GM19240 (cell line): Measurements from ENCODE around the gene ATAD3C.
"Not testable (repeated sequence)": the region's sequence is repeated elsewhere in the genome, so short reads cannot be mapped to it uniquely, and the experiment has no call there.

Experiments
- DNase-seq: peaks from one replicate; pipeline ENCODE4 v3.0.0; 2011; ENCODE audit warnings: low spot score; ENCODE audit not compliant: insufficient read length

The ATAD3C gene

DNA sequence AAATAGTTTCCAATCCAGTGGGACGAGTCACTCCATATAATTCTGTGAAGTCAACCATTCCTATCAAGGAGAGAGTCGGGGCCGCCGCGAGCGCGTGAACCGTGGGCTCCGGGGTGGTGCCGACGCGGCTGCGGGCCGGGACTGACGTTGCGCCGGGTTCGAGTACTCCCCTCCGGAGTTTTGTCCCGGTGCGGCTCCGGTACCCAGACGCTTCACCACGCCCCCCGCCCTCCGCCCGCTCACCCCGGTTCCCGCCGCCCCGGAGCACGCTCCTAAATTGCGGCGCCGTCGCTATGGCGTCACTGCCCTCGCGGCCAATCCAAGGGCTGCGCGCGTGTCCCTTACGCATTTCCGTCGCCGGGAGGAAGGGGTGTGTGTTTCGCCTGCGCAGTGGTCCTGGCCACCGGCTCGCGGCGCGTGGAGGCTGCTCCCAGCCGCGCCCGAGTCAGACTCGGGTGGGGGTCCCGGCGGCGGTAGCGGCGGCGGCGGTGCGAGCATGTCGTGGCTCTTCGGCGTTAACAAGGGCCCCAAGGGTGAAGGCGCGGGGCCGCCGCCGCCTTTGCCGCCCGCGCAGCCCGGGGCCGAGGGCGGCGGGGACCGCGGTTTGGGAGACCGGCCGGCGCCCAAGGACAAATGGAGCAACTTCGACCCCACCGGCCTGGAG is 22.0 kb downstream of the ATAD3C start, which contains the start of gene ATAD3B:
Gene ATAD3B, plus strand, starts transcription at position 377 of the 664 bp plus-strand sequence. Its CDS starts 120 bp downstream, at position 497.
- DNase-seq = peak; percentile 98

DNA sequence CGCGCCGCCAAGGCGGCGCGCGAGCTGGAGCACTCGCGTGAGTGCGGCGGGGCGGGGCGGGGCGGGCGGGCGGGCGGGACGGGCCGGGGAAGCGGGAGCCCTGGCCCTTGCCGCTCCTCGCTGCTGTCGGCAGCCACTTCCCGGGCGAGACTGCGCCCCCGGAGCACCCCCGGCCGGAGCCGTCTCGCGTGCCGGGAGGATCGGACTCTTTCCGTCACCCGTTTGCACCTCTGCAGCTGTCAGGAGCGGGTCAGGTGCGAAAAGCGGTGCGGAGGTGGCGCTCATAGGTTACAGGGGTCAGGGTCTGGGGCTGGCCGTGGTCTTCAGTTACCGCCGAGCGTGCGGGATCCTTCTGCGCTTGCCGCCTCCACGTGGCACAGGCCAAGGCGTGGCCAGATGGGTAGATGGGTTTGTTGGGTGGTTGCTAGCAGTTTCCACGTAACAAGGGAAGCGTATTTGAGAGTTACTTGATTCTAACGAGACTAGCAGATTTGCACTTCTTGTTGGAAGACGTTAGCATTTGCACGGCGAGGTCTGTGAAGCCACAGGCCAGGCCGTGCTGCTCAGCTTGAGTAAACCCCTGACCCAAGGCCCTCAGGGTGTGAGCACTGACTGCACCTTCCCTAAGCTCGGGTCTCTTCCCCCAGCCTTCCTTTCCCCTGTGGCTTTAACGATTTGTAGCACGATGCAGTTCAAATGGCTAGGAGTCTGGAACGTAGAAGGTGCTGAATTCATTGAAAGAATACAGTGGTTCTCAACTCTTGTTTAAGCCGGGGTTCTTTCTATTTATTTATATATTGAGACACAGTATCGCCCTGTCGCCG is 22.8 kb downstream of the ATAD3C start:
- DNase-seq = not testable (repeated sequence)

DNA sequence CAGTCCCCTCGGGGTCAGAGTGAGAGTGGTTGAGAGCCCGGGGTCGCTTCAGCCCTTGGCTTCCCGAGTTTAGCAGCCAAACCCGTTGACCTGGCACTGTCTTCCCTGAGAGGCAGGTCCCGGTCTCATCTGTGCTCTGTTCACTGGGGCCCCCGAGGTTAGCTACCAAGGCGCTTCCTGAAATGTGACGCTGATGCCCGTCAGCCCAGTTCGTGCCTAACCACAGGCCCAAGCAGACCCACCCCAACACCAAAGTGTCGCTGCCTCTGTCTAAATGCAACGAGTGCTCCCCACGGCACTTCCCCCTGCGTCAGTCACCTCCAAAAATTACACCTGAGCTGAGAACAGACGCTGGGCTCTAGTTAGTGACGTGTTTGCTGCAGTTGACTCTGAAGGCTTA is 26.5 kb downstream of the ATAD3C start:
- not testable (repeated sequence) for DNase-seq

DNA sequence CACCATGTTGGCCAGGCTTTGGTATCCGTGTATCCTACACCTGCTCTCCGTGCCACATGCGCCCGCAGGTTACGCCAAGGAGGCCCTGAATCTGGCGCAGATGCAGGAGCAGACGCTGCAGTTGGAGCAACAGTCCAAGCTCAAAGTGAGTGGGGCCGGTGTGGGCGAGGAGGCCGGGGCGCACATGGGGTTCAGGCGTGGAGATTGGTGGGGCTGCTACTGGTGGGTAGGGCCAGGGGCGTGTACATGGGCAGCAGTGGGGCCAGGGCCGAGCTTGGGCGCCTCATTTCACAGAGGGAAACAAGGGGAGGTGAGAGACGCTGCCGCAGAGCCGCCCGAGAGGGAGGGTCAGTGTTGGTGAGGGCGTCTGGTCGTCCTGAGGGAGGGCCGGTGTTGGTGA is 27.7 kb downstream of the ATAD3C start:
- no peak for DNase-seq

DNA sequence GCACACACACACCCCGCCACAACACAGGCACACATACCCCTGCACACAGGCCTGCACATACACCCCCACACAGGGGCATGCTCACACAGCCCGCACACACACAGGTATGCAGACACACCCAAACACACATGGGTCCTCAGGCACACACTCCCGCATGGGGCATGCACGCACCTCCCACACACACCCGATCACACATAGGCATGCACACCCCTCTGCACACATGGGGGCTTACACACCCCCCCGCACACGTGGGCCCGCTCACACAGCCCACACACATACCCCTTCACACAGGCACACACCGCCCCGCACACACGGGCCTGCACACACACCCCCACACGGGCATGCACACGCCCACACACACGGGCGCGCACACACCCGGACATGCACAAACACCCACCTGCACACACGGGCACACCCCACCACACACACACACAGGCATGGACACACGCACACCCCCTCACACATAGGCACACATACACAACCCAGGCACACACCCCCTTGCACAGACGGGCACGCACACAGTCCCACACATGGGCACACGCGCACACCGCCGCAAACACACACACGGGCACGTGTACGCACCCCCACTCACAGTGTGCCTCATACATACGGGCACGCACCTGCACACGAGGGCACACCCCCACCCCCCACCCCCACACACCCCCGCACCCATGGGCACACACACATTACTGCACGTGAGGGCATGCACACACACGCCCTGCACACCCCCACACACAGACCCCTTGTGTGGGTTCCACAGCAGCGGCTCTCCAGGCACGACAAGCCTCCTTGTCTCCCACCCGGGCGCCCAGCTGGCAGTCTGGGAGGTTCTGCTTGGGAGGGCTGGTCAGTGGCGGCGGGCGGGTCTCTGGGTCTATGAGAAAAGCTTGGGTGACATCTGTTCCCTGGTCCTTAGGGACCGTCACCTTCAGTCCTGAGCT is 30.3 kb downstream of the ATAD3C start:
- DNase-seq = no peak

DNA sequence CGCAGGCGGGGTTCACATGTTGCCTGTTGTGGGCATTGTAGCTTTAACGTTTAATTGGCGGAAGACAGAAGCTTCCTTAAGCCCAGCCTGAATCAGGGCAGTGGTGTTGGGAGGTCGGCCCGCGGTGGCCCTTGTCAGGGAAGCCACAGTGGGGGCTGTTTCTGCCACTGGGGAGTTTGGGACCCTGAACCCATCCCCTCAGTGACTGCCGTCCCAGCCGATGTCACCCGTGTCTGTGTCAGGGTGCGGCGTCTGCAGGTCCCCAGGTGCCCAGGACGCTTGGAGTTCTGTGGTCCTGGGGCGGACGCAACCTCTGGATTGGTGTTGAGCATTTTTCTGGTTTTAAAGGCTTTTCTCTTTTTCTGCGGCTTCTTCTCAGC is 31.0 kb downstream of the ATAD3C start:
- not testable (repeated sequence) for DNase-seq

DNA sequence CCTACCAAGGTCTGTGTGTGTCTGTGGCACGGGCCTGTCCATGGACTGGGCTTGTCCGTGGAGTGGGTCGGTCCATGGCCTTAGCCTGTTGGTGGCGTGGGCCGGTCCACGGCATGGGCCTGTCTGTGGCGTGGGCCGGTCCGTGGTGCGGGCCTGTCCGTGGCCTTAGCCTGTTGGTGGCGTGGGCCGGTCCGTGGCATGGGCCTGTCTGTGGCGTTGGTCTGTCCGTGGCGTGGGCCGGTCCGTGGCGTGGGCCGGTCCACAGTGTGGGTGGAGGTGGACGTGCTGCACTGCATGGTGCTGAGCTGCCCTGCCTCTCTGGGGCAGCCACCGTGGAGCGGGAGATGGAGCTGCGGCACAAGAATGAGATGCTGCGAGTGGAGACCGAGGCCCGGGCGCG is 32.3 kb downstream of the ATAD3C start:
- DNase-seq = not testable (repeated sequence)

DNA sequence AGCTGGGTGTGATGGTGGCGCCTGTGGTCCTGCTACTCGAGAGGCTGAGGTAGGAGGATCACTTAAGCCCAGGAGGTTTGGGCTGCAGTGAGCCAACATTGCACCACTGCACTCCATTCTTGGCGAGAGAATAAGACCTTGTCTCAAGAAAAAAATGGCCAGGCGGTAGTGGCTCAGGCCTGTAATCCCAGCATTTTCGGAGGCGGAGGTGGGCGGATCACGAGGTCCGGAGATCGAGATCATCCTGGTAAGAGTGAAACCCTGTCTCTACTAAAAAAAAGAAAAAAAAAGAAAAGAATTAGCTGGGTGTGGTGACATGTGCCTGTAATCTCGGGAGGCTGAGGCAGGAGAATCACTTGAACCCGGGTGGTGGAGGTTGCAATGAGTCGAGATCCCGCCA is 33.4 kb downstream of the ATAD3C start:
- no peak for DNase-seq

DNA sequence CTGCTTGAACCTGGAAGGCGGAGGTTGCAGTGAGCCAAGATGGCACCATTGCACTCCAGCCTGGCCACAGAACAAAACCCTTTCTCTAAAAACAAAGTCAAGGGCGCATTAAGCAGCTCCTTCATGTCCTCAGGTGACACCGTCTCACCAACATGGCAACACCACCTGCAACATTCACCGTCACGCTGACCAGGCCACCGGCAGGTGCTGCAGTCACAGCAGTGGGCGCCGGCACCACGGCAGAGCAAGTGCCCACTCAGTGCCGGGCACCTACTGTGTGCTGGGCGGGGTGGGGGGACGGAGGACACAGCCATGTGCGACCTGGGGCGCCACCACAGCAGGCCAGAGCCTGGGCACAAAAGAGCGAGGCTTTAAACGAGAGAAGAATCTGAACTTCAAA is 34.2 kb downstream of the ATAD3C start:
- no peak for DNase-seq

DNA sequence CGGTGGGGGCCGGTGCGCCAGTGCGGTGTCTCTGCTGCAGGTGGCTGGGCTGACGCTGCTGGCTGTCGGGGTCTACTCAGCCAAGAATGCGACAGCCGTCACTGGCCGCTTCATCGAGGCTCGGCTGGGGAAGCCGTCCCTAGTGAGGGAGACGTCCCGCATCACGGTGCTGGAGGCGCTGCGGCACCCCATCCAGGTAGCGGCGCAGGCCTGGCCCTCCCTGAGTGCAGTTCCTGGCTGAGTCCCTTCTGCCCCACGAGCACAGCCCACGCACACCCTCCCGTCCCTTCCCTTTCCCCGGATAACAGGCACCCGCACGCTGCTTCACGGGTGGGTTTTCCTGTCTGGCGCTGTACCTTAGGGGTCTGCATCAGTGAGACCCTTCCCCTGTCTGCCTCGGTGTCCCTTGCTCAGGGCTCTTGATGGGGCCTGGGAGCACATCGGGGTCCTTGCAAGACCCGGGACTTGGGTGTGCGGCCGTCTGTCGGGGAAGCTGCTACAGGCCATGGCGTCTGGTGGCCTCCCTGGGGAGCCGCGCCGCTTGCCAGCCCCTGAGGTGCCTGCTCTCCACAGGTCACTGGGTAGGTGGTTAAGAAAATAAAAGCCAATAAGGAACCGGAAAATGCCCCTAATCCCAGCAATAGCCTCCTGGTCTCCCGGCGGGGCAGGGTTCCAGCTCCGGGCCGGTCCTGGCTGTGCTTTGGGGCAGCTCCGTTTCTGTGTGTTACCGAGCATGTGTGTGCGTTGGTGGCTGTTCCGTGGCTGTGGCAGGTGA is 35.7 kb downstream of the ATAD3C start:
- DNase-seq = not testable (repeated sequence)

DNA sequence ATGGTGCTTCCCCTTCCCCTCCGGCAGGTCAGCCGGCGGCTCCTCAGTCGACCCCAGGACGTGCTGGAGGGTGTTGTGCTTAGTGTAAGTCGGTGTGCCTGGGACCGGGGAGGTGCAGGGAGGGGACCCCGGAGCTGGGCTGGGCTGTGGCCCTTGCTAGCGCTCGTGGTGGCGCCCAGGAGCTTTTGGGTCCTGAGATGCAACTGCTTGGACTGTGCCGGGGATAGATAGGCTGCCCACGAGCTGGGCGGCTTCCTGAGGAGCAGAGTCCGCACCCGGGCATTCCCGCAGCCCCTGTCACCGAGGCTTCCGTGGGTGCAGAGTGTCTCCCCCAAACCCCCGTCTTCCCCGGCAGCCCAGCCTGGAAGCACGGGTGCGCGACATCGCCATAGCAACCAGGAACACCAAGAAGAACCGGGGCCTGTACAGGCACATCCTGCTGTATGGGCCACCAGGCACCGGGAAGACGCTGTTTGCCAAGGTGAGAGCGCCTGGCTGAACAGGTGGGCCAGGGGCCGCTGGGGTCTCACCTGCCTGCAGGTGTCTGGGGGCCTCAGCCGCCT is 36.3 kb downstream of the ATAD3C start:
- DNase-seq = not testable (repeated sequence)

DNA sequence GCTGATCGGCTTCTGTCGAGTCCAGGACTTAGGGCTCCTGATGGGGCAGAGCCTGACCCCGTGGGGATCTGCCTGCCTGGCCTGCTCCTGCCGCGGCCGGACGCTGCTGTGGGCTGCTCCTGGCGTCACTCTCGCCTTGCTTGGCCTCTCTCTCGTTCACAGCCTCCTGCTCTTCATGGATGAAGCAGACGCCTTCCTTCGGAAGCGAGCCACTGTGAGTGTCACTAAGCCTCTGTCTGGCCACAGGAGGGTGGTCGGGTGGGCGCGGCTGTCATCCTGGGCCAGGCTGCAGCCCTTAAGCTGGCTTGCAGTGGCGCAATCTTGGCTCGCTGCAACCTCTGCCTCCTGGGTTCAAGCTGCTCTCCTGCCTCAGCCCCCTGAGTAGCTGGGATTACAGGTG is 38.2 kb downstream of the ATAD3C start:
- no peak for DNase-seq

DNA sequence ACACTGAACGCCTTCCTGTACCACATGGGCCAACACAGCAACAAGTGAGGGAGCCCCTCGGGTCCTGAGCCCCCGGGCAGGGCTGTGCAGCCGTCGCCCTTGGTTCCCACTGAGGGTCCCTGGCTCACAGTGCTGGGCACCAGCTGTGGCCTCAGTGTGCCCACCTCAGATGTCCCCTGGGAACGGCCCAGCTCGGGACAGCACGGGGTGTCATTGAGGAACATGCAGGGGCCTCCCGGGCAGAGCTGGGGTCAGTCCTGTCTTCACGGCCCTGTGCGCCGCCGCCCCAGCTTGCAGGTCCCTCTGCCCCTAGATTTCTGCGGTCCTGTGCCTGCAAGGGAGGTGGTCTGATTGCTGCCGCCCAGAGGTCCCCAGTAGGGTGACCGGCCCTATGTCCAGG is 39.7 kb downstream of the ATAD3C start:
- DNase-seq = no peak

DNA sequence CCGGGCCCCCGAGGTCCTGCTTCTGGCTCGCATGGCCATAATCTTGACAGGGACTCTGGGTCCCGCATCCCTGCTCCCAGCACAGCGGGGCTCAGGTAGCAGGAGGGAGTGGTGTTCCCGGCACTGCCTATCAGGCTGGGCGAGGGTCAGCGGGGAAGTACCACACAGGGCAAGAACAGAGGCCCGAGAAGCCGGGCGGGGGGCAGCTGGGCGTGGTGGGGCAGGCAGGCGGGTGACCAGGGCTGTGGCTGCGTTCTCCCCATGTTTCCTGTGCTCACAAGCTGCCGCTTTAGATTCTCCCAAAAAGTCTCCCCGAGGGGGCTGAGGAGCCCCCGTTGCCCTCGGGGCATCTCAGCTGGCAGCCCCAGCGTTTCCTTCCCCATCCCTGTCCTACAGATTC is 40.4 kb downstream of the ATAD3C start:
- no peak for DNase-seq

DNA sequence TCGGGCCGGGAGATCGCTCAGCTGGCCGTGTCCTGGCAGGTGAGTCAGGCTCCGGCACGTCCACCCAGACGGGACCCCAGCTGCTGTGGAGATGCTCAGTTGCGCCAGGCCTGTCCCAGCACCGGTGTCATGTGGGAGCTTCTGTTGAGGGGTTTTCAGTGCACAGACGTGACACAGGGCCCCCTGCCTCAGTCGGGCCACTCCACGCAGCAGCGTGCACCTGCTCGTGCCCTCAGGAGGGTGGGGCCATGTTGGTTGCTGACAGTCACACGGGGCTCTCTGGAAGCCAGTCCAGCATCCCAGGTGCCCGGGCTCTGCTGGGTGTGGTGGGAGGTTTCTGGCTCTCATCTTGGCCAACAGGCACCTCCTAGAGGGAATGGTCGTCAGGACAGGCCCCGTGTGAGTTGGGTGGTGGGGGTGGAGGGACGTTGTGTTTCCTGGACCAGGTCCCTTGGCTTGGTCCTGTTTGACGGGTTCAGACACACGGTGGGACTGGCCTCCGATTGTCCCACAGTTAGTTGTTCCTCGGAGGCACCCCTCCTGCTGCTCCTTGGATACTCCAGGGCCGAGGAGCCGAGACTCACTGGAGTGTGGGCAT is 41.2 kb downstream of the ATAD3C start:
- DNase-seq = no peak

DNA sequence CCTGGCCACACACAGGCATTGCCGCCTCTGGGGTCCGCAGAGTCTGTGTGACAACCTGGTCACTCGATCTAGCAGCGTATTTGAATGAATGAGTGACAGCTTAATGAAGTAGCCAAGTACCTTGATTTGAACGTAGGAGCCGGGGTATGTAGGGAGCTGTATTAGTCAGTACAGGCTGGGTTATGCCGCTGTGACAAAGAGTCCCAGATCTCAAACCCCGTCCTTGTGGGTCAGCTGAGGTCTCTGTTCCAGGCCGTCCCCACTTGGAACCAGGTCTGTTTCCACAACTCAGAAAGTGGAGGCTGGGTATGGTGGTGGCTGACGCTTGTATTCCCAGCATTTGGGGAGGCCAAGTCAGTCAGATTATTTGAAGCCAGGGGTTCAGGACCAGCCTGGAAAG is 42.1 kb downstream of the ATAD3C start:
- DNase-seq = no peak

DNA sequence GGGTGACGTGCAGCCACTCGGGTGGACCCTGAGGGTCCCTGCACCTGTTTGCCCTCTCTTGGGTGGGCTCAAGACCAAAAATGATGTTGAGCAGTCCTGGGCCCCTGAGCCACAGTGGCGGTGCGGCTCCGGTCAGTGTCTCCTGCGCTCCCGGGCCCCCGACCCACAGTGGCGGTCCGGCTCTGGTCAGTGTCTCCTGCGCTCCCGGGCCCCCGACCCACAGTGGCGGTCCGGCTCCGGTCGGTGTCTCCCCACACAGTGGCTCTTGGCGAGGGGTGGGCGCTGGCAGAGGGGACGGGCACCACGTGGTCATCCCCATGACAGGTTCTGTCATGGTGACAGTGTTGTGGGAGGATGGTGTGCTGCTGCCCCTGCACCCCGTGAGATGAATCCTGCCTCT is 44.8 kb downstream of the ATAD3C start:
- not testable (repeated sequence) for DNase-seq

DNA sequence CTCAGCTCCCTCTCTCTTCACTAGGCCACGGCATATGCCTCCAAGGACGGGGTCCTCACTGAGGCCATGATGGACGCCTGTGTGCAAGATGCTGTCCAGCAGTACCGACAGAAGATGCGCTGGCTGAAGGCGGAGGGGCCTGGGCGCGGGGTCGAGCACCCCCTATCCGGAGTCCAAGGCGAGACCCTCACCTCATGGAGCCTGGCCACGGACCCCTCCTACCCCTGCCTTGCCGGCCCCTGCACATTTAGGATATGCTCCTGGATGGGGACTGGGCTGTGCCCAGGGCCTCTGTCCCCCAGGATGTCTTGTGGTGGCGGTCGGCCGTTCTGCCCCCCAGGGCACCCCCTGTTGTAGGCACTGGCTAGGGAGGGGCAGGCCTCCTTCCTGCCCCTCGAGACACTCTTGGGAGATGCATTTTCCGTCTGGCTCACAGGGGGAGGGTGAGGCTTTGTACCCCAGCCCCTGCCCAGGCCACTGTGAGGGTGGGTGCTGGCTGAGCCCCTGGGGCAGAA is 46.0 kb downstream of the ATAD3C start:
- not testable (repeated sequence) for DNase-seq

DNA sequence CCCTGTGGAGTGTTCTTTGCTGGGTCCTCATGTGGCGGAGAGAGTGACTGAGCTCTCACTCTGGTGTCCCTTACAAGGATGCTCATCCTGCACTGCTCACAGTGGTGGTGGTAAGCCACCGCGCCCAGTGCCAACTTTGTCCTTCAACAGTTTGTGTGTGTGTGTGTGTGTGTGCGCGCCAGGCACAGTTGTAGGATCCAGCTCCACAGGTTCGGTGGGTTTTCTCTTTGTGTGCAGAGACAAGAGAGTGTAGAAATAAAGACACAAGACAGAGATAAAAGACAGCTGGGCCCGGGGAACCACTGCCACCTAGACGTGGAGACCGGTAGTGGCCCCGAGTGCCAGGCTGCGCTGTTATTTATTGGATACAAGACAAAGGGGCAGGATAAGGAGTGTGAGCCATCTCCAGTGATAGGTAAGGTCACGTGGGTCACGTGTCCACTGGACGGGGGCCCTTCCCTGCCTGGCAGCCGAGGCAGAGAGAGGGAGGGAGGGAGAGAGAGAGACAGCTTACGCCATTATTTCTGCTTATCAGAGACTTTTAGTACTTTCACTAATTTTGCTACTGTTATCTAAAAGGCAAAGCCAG is 55.4 kb downstream of the ATAD3C start:
- DNase-seq = not testable (repeated sequence)
